HepG2 (cell line): ENCODE results near the gene COQ8B.

Source experiments
- CHD4 ChIP-seq: fragments of 200-600 bp; sonication (generic); IDR thresholded peaks from 2 replicates; pipeline ENCODE4 v1.7.0; 2017; ENCODE audit warnings: mild to moderate bottlenecking, low read length, borderline replicate concordance
- EZH2 ChIP-seq: conservative IDR thresholded peaks from 2 replicates; pipeline ENCODE4 v1.6.1; 2012; ENCODE audit warnings: mild to moderate bottlenecking, low read depth, low read length, moderate library complexity
- KAT2B ChIP-seq: fragments of 150-350 bp; IDR thresholded peaks from 2 replicates; pipeline ENCODE4 v1.6.1; 2014; ENCODE audit warnings: low read depth, low read length, borderline replicate concordance
- MAFK ChIP-seq, 2 experiments: IDR thresholded peaks in 1 of 2; conservative IDR thresholded peaks in 1 of 2; 2 replicates each; pipeline ENCODE4 v1.6.1; 2011; ENCODE audit warnings: improper control_type of control experiment in 2 of 2, low read length in 2 of 2
- NR2F1 ChIP-seq, 2 experiments: fragments of 450-650 bp in 1 of 2; formaldehyde crosslinking in 1 of 2; IDR thresholded peaks; 2 replicates each; pipeline versions ENCODE4 v1.5.0 to v1.6.1; 2016 to 2020; ENCODE audit warnings: mild to moderate bottlenecking in 1 of 2, missing compliant biosample characterization in 1 of 2, missing genetic modification reagents in 1 of 2, moderate library complexity in 1 of 2
- SETDB1 ChIP-seq: sonication (generic); formaldehyde crosslinking; IDR thresholded peaks from 2 replicates; pipeline ENCODE4 v1.5.1; 2020; ENCODE audit warnings: missing genetic modification reagents, mild to moderate bottlenecking, borderline replicate concordance
- SIX4 ChIP-seq: sonication (generic); formaldehyde crosslinking; IDR thresholded peaks from 2 replicates; pipeline ENCODE4 v1.4.0; 2020; ENCODE audit warnings: missing genetic modification reagents
- TF ChIP-seq, protein P1 (sequence below): sonication (generic); formaldehyde crosslinking; IDR thresholded peaks from 2 replicates; pipeline ENCODE4 v1.5.0; 2020; ENCODE audit warnings: mild to moderate bottlenecking, missing genetic modification reagents, moderate library complexity
- TF ChIP-seq, protein P2 (sequence below), 2 experiments: IDR thresholded peaks; 2 replicates each; pipeline ENCODE4 v1.6.1; 2011 to 2012; ENCODE audit warnings: low read length in 2 of 2, borderline replicate concordance in 1 of 2, low read depth in 1 of 2, mild to moderate bottlenecking in 1 of 2, moderate library complexity in 1 of 2

DNA sequence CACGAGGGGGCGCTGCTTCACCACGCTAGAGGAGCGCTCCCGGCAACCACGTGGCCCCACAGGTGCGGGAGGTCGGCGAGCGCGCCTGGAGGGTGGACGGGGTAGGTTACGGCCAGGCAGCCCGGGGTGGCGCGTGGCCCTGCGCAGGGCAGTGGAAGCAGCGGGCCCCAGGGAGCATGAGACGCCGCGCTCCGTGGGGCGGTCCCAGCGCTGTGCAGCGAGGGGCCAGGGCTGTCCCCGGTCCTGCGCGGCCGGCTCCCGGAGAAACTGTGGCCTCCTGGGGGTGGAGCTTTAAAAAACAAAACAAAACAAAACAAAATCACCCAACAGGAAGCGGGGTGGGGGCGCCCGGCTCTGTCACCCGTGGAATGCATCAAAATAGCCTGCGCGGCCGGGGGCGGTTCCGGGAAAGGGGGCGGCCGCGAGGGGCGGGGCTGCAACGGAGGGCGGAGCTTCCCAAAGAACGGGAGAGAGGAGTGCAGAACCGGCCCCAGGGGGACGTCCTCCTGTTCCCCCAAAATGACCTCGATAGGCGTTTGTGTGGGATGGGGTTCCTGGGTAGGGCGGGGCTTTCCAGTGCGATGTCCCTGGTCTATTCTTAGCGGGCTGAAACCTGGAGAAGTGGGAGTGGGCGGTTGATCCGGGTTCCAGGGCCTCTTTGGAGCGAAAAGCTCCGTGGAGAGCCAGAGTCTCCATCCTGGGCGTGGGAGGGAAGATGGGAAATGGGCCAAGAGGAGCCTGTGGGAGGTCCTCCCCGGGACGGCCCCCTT lies 53.6 kb downstream of the COQ8B start:
- TF ChIP-seq NR2F1 (CRISPR knock-in tag; IDR thresholded peaks at IDR 0.05) (no peak), KAT2B (no peak), MAFK (conservative IDR thresholded peaks at IDR 0.05 in 1 of 2, IDR thresholded peaks at IDR 0.05 in 1 of 2; ENCODE audit: low read length in 2 of 2) (no peak), CHD4 (no peak), SIX4 (no peak), EZH2 (no peak), SETDB1 (CRISPR knock-in tag) (no peak)
- TF ChIP-seq, protein P1, sequence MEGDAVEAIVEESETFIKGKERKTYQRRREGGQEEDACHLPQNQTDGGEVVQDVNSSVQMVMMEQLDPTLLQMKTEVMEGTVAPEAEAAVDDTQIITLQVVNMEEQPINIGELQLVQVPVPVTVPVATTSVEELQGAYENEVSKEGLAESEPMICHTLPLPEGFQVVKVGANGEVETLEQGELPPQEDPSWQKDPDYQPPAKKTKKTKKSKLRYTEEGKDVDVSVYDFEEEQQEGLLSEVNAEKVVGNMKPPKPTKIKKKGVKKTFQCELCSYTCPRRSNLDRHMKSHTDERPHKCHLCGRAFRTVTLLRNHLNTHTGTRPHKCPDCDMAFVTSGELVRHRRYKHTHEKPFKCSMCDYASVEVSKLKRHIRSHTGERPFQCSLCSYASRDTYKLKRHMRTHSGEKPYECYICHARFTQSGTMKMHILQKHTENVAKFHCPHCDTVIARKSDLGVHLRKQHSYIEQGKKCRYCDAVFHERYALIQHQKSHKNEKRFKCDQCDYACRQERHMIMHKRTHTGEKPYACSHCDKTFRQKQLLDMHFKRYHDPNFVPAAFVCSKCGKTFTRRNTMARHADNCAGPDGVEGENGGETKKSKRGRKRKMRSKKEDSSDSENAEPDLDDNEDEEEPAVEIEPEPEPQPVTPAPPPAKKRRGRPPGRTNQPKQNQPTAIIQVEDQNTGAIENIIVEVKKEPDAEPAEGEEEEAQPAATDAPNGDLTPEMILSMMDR (CRISPR knock-in tag): peak; percentile 97
- TF ChIP-seq, protein P2, sequence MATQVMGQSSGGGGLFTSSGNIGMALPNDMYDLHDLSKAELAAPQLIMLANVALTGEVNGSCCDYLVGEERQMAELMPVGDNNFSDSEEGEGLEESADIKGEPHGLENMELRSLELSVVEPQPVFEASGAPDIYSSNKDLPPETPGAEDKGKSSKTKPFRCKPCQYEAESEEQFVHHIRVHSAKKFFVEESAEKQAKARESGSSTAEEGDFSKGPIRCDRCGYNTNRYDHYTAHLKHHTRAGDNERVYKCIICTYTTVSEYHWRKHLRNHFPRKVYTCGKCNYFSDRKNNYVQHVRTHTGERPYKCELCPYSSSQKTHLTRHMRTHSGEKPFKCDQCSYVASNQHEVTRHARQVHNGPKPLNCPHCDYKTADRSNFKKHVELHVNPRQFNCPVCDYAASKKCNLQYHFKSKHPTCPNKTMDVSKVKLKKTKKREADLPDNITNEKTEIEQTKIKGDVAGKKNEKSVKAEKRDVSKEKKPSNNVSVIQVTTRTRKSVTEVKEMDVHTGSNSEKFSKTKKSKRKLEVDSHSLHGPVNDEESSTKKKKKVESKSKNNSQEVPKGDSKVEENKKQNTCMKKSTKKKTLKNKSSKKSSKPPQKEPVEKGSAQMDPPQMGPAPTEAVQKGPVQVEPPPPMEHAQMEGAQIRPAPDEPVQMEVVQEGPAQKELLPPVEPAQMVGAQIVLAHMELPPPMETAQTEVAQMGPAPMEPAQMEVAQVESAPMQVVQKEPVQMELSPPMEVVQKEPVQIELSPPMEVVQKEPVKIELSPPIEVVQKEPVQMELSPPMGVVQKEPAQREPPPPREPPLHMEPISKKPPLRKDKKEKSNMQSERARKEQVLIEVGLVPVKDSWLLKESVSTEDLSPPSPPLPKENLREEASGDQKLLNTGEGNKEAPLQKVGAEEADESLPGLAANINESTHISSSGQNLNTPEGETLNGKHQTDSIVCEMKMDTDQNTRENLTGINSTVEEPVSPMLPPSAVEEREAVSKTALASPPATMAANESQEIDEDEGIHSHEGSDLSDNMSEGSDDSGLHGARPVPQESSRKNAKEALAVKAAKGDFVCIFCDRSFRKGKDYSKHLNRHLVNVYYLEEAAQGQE (IDR thresholded peaks at IDR 0.05; ENCODE audit: borderline replicate concordance in 1 of 2, low read depth in 1 of 2, low read length in 2 of 2): no peak
